ENCODE data around the gene ZSCAN5B.
"Not testable (repeated sequence)": the region's sequence is repeated elsewhere in the genome, so short reads cannot be mapped to it uniquely, and the experiment has no call there.

The ZSCAN5B gene

DNA sequence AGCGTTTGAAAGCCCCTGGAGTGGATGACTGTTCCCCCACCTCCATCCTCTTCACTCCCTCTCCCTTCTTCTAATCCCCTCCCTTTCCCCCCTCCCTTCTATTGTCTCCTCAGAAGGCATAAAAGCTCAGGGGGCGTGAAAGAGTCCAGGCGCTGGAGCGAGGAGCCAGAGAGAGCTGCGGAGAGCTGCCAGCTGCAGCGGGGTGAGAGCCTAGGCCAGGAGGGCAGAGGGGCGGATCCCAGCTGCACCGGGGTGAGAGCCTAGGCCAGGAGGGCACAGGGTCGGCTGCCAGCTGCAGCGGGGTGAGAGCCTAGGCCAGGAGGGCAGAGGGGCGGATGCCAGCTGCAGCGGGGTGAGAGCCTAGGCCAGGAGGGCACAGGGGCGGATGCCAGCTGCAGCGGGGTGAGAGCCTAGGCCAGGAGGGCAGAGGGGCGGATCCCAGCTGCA lies 21.7 kb downstream of the ZSCAN5B start, which contains the start of gene GALP:
Gene GALP (plus strand): TSS at position 148 of the 447 bp plus-strand sequence. CDS start 1,101 bp downstream, outside the sequence.
- DNase-seq = not testable (repeated sequence)

DNA sequence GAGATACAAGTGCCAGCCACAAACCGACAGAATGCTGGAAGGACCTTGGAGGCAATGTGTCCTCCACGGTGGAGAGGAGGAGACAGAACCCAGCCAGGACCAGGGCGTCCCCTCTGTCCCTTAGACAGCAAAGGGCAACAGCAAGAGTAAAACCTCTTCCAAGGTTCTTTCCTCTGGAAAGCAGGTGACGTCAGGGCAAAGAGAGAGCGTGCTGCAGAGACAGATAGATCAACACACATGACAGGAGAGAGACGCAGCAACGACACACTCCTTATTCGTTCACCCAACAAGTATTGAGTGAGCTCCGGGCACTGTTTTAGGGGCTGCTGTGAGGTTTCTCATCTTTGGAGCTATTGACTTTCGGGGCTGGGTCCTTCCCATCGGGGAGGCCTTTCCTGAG lies 23.0 kb downstream of the ZSCAN5B start:
- DNase-seq = no peak

DNA sequence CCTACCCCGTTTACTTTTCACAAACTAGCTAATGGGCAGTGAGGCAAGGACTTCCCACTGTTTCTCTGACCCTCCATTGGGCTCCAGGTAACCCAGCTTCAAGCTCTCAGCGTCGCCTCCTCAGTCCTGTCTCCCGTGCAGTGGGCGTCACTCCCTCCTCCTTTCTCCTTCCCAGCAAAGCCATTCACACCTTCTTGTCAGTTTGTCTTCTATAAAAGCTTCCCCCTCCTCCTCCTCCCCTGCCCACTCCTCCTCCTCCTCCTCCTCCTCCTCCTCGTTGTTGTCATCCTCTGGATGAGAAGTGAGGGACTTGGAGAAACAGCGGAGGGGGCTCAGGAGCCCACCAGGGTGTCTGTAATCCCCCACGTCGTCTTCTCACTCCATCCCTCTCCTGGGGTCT lies 23.5 kb downstream of the ZSCAN5B start:
- no peak for DNase-seq

DNA sequence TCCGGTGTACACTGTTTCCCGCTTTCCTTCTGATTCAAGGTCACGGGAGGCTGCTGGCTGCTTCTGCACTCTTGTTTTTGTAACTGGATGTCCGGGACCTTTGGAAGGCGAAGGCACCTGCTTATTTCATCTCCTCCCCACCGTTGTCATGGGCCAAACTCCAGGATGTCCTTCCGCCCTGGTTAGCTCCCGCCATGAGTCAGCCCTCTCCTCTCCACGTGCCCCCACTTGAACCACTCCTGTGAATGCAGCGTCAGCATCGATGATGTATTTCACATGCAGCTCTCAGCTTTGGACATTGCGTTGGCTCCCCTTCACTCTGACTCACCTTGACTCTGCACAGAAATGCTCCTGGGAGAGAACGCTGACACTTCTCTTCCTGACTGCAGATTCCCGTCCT lies 27.3 kb downstream of the ZSCAN5B start:
- DNase-seq = peak; percentile 79

DNA sequence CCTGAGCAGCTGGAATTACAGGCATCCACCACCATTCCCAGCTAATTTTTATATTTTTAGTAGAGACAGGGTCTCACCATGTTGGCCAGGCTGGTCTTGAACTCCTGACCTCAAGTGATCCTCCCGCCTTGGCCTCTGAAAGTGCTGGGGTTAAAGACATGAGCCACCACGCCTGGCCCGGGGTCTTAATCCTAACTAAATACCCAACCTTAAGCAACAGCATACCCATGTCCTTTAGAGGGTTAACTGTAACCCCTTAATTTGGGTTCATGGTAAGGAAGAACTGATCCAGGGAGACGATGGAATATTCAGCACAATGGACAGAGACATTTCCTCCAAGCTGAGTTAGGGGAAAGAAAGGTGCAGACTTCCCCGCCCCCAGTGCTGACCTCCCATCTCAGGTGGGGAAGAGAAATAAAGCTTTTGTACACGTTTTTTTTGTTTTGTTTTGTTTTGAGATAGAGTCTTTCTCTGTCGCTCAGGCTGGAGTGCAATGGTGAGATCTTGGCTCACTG lies 30.5 kb downstream of the ZSCAN5B start:
- no peak for DNase-seq

DNA sequence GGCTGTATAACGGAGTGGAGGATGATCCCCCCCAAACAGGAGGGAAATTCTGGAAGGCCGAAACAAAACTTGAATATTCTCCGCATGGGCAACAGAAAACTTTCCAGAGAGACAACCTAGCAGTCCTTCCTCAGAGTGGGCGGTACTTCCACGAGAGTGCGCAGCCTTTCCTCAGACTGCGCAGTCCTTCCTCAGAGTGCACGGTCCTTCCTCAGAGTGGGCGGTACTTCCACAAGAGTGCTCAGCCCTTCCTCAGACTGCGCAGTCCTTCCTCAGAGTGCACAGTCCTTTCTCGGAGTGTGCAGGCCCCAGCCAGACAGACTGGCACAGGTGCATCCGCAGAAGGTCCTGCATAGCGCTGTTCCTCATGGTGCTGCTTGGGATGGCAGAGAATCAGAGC lies 34.5 kb downstream of the ZSCAN5B start:
- DNase-seq = no peak

DNA sequence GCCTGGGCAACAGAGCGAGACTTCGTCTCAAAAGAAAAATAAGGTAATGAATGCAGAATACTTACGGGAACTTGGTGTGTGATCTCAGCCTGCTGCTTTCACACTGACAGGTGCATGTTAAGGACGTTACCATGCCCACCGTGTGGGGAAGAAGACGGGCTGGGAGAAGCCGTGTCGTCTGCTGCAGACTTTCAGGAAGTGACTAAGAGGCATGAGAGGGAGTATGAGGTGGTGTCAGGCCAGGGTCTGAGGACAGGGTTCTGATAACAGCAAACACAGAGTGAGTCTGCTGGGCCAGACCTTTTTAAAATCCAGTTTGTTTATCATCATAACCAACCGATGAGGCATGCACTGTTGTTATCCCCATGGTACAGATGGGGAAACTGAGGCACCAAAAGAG lies 35.3 kb downstream of the ZSCAN5B start:
- no peak for DNase-seq

DNA sequence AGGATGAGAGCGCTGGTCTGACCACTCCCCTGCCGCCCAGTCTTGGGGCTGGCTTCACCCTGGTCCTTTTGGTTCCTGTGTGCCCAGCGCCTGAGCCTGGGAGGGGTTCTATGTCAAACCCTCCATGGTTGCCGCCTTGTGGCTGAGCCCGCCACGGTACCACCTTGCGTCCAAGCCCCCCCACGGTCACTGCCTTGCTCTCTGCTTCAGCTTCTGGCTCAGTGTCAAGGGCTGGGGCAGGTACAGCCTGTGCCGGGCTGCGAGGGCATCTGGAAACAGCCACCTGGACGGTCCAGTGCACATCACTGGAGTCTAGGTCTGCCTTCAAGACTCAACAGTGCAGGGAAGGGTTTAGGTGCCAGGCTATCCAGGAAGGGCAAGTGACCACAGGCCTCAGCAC lies 36.0 kb downstream of the ZSCAN5B start:
- DNase-seq = no peak

DNA sequence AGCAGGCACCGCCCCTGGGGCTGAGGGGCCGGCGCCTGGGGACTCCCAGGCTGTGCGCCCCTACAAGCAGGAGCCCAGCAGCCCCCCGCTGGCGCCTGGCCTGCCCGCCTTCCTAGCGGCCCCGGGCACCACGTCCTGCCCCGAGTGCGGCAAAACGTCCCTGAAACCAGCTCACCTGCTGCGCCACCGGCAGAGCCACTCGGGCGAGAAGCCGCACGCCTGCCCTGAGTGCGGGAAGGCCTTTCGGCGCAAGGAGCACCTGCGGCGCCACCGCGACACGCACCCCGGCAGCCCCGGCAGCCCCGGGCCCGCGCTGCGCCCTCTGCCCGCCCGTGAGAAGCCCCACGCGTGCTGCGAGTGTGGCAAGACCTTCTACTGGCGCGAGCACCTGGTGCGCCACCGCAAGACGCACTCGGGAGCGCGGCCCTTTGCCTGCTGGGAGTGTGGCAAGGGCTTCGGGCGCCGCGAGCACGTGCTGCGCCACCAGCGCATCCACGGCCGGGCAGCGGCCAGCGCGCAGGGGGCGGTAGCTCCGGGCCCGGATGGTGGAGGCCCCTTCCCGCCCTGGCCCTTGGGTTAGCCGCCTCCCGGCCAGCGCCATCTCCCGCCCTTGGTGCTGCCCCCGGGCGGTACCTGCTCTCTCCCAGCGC lies 37.8 kb downstream of the ZSCAN5B start:
- DNase-seq = no peak

DNA sequence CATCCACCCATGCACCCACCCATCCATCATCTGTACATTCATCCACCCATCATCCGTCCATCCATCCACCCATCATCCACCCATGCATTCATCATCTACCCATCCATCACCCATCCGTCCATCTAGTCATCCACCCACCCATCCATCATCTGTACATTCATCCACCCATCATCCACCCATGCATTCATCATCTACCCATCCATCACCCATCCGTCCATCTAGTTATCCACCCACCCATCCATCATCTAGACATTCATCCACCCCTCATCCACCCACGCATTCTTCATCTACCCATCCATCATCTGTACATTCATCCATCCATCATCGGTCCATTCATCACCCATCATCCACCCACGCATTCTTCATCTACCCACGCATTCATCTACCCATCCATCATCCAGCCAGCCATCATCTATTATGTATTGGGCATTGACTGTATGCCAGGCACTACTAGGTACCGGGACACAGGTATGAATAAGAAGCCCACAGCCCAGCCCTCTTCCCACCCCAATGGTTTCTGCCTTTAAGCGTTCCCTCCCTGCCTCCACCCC lies 38.5 kb downstream of the ZSCAN5B start:
- no peak for DNase-seq

DNA sequence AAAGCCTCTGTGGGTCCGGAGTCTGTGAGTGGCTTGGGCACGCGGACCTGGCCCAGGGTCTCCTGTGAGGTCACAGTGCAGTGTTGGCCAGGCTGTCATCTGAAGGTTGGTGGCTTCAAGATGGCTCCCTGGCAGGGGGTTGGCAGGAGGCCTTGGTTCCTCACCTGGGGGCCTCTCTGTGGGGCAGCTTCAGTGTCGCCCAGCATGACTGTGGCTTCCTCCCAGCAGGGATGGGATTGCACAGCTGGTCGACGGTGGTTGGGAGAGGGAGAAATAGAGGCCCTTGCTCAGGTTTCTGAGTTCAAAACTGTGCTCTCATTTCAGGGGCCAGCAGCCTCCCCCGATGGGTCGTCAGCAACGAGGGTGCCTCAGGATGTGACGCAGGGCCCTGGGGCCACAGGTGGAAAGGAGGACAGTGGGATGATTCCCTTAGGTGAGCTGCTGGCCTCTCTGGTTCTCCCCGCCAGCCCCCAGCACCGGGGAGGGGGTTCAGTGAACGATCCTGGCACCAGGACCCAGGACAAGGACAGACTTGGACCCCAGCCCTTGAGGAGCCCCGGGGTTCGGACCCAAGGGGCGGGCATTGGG lies 39.3 kb downstream of the ZSCAN5B start:
- DNase-seq = no peak

DNA sequence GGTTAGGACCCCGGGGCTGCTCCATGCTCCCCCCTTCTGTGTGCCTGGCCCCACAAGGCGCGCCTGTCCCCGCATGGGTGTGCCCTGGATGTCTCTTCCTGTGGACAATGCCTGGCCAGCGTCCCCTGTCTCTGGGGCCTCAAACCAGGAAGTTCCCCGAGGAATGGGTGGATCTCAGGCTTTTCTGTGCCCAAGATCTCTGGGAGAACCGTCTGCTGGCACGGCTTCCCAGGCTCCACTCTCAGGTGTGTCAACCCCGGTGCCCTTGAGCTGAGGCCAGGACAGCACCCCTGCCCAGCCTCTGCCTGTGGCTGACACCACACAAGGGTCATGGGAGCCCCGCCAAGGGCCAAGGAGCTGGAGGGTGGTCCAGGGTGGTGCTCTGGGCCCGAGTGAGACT lies 40.8 kb downstream of the ZSCAN5B start:
- no peak for DNase-seq

DNA sequence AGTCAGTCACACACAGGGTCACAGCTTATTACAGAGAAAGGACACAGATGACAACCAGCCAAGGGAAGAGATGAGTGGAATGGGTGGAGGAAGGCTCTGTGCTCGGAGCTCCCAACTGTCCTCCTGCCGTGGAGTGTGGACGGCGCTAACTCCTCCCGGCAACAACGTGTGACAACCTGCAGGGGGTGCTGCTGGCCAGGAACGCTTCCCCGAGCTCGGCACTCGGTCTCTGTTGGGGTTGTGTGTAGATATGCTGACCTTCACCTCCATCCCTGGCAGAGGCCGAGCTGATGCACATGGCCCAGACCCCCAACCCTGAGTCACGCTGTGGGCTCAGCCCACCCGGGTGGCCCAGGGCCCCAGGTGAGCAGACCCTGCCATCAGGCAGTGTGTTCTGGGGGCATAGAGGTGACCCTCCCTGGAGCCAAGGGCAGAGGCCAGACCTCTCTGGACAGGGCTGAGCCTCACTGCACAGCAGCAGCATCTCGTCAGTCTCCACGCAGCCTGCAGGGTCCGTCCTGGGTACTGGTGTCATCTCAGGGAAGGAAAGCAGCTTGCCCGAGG lies 42.4 kb downstream of the ZSCAN5B start:
- no peak for DNase-seq

DNA sequence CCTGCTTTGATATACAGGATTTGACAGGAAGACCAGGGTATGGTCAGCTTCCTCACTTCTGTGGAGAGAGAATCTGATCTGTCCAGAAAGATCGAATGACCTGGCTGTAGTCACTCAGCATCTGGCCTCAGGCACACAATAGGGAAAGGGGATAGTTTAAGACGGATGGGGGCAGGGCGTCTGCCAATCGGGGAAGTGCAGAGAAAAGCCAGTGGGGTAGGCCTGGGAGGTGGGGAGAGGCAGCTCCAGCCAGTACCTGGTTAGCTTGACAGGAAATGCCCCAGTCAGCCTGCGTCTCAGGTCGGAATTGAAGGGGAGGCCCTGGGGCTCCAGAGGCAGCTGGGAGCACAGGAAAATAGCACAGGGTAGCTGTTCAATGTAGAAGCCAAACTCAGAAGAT lies 44.1 kb downstream of the ZSCAN5B start:
- DNase-seq = no peak

DNA sequence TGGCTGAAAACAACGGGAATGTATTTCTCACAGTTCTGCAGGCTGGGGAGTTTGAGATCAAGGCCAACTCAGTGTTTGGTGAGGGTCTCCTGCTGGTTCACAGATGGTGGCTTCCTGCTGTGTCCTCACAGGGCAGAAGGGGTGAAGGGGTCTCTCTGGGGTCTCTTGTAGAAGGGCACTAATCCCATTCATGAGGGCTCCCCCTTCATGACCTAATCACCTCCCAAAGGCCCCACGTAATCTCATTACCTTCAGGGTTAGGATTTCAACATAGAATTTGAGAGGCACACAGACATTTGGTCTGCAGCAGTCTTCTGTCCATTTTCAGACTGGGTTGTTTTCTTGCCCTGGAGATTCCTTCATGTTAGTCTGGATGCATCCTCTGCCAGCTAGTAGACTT lies 44.9 kb downstream of the ZSCAN5B start:
- no peak for DNase-seq

DNA sequence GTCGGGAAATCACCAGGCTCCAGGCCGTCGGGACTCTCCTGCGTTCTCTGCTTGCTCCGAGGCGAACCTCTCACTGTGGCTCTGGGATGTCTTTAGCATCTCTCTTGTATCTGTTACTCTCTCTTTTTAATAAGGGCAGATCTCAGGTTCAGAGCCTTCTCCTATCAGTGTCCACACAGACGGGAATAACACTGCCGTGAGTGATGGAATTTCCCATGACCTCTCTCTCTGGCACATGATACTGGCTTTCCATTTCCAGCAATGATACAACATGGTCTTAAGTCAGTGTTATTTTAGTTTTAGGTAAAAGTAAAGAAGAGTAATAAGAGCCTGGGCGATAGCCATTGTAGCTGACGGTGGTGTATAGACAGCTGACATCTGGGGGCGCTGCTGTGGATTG lies 47.2 kb downstream of the ZSCAN5B start:
- DNase-seq = no peak

DNA sequence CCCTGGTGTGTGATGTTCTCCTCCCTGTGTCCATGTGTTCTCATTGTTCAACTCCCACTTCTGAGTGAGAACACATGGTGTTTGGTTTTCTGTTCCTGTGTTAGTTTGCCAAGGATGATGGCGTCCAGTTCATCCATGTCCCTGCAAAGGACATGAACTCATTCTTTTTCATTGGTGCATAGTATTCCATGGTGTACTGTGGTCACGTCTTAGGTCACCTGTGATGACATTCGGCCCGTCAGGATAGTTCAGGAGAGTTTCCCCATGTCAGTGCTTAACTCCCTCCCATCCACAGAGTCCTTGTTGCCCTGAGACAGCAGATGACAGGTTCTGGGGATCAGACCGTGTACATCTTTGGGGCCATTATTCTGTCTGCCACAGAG lies 47.9 kb downstream of the ZSCAN5B start:
- DNase-seq = no peak

DNA sequence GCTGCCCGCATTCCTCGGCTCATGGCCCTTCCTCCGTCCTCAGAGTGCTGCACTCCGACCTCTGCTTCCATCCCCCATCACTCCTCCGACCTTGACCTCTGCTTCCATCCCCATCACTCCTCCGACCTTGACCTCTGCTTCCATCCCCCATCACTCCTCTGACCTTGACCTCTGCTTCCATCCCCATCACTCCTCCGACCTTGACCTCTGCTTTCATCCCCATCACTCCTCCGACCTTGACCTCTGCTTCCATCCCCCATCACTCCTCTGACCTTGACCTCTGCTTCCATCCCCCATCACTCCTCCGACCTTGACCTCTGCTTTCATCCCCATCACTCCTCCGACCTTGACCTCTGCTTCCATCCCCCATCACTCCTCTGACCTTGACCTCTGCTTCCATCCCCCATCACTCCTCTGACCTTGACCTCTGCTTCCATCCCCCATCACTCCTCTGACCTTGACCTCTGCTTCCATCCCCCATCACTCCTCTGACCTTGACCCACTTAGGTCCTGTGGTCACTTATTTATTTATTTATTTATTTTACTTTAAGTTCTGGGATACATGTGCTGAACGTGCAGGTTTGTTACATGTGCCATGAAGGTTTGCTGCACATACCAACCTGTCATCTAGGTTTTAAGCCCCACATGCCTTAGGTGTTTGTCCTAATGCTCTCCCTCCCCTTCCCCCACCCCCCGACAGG lies 48.5 kb downstream of the ZSCAN5B start:
- not testable (repeated sequence) for DNase-seq

DNA sequence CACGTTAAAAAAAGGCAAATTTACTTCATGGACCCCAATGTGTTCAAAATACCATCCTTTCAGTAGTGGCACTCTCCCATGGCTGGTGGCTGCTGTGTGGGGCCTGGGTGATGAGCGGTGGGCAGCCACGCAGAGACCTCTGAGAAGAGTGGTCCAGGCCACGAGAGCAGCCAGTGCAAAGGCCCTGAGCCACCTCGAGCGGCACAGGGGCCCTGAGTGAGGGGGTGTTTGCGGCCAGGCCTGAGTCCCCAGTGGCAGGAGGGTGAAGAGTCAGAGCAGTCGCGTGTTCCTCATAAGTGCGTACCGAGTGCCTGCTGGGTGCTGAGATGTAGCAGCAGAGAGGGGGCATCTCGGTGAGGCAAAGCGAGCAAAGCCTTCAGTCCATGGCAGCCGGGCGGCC lies 49.5 kb downstream of the ZSCAN5B start:
- no peak for DNase-seq

DNA sequence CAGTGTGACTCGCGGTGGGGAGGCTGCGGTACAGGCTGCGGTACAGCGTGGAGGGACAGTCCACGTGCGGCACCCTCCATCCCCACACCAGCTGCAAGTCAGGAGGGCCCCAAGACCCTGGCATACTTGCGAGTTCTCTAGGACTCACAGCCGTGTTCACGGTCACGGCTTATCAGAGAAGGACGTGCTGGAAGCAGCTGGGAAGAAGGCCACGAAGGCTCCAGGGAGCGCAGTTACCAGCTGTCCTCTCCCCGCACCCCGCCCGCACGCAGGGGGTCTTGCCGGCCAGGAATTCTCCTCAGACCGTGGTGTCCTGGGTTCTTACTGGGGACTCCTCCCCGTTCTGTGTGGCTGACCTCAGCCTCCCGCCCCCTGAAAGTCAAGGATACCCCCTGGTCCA lies 50.3 kb downstream of the ZSCAN5B start:
- no peak for DNase-seq

DNA sequence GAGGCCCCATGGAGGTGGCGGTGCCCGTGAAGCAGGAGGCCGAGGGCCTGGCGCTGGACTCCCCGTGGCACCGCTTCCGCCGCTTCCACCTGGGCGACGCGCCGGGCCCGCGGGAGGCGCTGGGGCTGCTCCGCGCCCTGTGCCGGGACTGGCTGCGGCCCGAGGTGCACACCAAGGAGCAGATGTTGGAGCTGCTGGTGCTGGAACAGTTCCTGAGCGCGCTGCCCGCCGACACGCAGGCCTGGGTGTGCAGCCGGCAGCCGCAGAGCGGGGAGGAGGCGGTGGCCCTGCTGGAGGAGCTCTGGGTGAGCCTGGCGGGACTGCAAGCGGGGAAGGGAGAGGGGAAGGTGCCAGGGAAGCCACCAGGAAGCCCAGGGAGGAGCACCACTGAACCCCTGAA lies 50.7 kb downstream of the ZSCAN5B start:
- DNase-seq = no peak

DNA sequence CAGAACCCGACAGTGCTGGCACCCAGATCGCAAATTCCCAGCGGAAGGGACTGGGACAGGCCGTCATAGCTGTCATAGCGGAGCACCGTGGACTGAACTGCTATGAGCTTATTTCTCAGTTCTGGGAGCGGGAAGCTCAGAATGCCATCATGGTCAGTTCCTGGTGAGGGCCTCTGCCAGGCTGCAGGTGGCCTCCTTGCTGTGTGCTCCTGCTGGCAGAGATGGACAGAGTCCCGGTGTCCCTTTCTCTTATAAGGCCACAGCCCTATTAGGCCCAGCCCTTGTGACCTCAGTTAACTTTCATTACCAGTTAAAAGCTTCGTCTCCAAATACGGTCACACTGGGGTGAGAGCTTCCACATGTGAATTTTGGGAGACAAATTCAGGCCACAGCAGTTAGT lies 51.9 kb downstream of the ZSCAN5B start:
- no peak for DNase-seq

DNA sequence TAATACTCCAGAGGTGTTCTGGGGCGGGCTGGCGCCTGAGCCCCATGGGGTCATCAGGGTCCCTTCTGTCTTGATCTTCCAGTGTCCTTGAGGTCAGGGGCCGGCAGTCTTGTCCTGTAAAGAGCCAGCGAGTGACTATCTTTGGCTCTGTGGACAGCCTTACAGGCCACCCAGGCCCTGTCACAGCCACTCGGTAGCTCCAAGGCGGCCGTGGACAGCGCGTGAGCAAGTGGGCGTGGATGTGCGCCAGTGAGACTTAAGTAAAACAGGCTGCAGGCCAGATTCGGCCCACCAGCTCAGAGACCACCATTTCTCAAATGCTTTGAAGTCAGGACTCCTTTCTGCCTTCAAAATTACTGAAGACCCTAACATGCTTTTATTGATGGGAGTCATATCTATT lies 52.8 kb downstream of the ZSCAN5B start:
- DNase-seq = no peak

DNA sequence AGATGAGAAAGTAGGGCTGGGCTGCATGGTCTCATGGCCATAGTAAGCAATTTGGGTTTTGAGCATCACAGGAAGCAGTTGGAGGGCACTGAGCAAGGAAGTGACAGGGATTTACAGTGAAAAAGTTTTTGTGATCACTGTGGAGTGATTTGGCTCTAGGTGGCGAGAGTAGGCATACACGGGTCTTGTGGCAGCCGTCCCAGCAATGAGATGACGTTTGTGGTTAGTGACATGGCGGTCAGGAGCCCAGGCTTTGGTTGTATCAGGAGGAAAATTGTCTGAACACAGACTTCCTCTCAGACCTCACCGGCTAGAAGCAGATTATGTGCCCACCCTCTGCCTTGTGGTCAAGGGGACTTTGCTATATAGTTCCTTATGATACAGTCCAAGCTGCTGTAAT lies 53.2 kb downstream of the ZSCAN5B start:
- no peak for DNase-seq
